K562 (cell line): ENCODE data around the gene APOA1. TPM values are rescaled to one million over a fixed set of nuclear protein-coding genes. Genes with fewer than 3 reads are reported as not detected.

ENCODE experiments used
- ATAC-seq: fragments of 200-7000 bp; cut with Tn5 transposase; 3 replicates; pipeline ENCODE4 v1.9.1; 2020; ENCODE audit warnings: moderate library complexity
- BruUV-seq: library from RNA; stranded (reverse); fragments of 400-500 nt; replicated peaks from 2 replicates; lab custom pipeline; 2021; lab: Mats Ljungman, UMichigan
- CTCF ChIA-PET: fragments of 300-600 bp; formaldehyde crosslinking; extraction: SDS; loops from one replicate; lab custom pipeline; 2021; ENCODE audit warnings: low intra/inter-chr PET ratio; lab: Yijun Ruan, JAX
- POLR2A ChIA-PET: fragments of 300-600, 350-650 bp; sonication (Branson Sonifier 250); formaldehyde crosslinking; extraction: SDS; loops from one replicate; lab custom pipeline; 2021; ENCODE audit warnings: antibody characterized with exemption, inconsistent platforms; lab: Yijun Ruan, JAX
- DNase-seq, 4 experiments: peaks; one replicate each; pipeline versions ENCODE4 v3.0.0 to v3.0.0-alpha.2; 2011 to 2018; ENCODE audit warnings: low spot score in 3 of 4, mixed read lengths in 3 of 4; ENCODE audit errors: extremely low read depth in 1 of 4
- FAIRE-seq: peaks from 2 replicates; lab custom pipeline; 2011; peaks lifted over from hg19 to GRCh38; lab: Jason Lieb, UNC
- H2AFZ ChIP-seq: 2 replicates; pipeline ENCODE4 v1.6.0; 2011; ENCODE audit warnings: low read depth, low read length, control low read depth, inconsistent platforms
- H3K27ac ChIP-seq: fragments of 200-600 bp; 3 replicates; pipeline ENCODE4 v1.8.0; 2011; ENCODE audit warnings: low read depth, mild to moderate bottlenecking, control low read depth, inconsistent platforms, low read length, moderate library complexity, mixed read lengths; ENCODE audit errors: extremely low read depth
- H3K27me3 ChIP-seq, 2 experiments: fragments of 300-600 bp in 1 of 2; 2 replicates in 1 of 2; 3 replicates in 1 of 2; pipeline versions ENCODE4 v1.6.0 to v1.8.0; 2011; ENCODE audit warnings: inconsistent platforms in 2 of 2, low read length in 2 of 2, mild to moderate bottlenecking in 1 of 2, mixed read lengths in 1 of 2, moderate library complexity in 1 of 2; ENCODE audit not compliant: control insufficient read depth in 2 of 2, insufficient read depth in 2 of 2
- H3K36me3 ChIP-seq: fragments of 300-600 bp; 3 replicates; pipeline ENCODE4 v1.8.0; 2011; ENCODE audit warnings: mild to moderate bottlenecking, low read length, inconsistent platforms; ENCODE audit not compliant: control insufficient read depth, insufficient read depth
- H3K4me1 ChIP-seq, 2 experiments: fragments of 200-600 bp in 1 of 2; replicated peaks in 1 of 2; 2 replicates in 1 of 2; 3 replicates in 1 of 2; pipeline versions ENCODE4 v1.5.1 to v1.8.0; 2011; ENCODE audit warnings: inconsistent platforms in 2 of 2, low read length in 2 of 2, mild to moderate bottlenecking in 1 of 2, mixed read lengths in 1 of 2, moderate library complexity in 1 of 2; ENCODE audit not compliant: control insufficient read depth in 2 of 2, insufficient read depth in 2 of 2
- H3K4me2 ChIP-seq: 2 replicates; pipeline ENCODE4 v1.6.1; 2011; ENCODE audit warnings: low read length, control low read depth, inconsistent platforms, mixed read lengths; ENCODE audit not compliant: insufficient read depth
- H3K4me3 ChIP-seq: fragments of 200-600 bp; sonication (generic), shearing (Covaris generic); 2 replicates; pipeline ENCODE4 v1.5.1; 2016; ENCODE audit warnings: control low read depth, inconsistent platforms
- H3K79me2 ChIP-seq: fragments of 200-600 bp; 3 replicates; pipeline ENCODE4 v1.8.0; 2011; ENCODE audit warnings: low read length, inconsistent platforms; ENCODE audit not compliant: control insufficient read depth, insufficient read depth
- H3K9ac ChIP-seq, 2 experiments: 2 replicates each; pipeline versions ENCODE4 v1.6.0 to v1.6.1; 2011; ENCODE audit warnings: low read depth in 2 of 2, low read length in 2 of 2, control low read depth in 1 of 2, inconsistent platforms in 1 of 2, mild to moderate bottlenecking in 1 of 2, mixed read lengths in 1 of 2; ENCODE audit not compliant: insufficient read depth in 1 of 2
- H3K9me1 ChIP-seq: one replicate; pipeline ENCODE4 v1.6.0; 2011; ENCODE audit warnings: inconsistent platforms, mild to moderate bottlenecking, low read length, moderate library complexity; ENCODE audit not compliant: control insufficient read depth, insufficient read depth
- H3K9me3 ChIP-seq: replicated peaks from 2 replicates; pipeline ENCODE4 v1.5.1; 2011; ENCODE audit warnings: low read depth, low read length, inconsistent platforms; ENCODE audit not compliant: control insufficient read depth, insufficient read depth
- H4K20me1 ChIP-seq: replicated peaks from 2 replicates; pipeline ENCODE4 v1.6.1; 2011; ENCODE audit warnings: low read length, inconsistent platforms, mixed read lengths; ENCODE audit not compliant: control insufficient read depth, insufficient read depth
- ATF7 ChIP-seq: fragments of 450-650 bp; IDR thresholded peaks from 2 replicates; pipeline ENCODE4 v1.7.1; 2014; ENCODE audit warnings: mild to moderate bottlenecking, moderate library complexity
- KLF10 ChIP-seq: fragments of 250-450 bp; sonication (Bioruptor Pico); IDR thresholded peaks from 2 replicates; pipeline ENCODE4 v1.6.1; 2021; ENCODE audit warnings: matching md5 sums
- NONO ChIP-seq, 2 experiments: fragments of 200-400 bp in 1 of 2; fragments of 450-650 bp in 1 of 2; formaldehyde crosslinking in 1 of 2; IDR thresholded peaks; 2 replicates each; pipeline ENCODE4 v1.6.1; 2017; ENCODE audit warnings: low read depth in 2 of 2, mild to moderate bottlenecking in 2 of 2, moderate library complexity in 2 of 2, low read length in 1 of 2
- NR2C2 ChIP-seq, 2 experiments: fragments of 200-800 bp in 1 of 2; sonication (Bioruptor generic) in 1 of 2; sonication (generic) in 1 of 2; formaldehyde crosslinking in 1 of 2; IDR thresholded peaks; 2 replicates each; pipeline versions ENCODE4 v1.6.1 to v1.8.0; 2016 to 2022; ENCODE audit warnings: mild to moderate bottlenecking in 1 of 2, missing compliant biosample characterization in 1 of 2, missing genetic modification characterization in 1 of 2, missing genetic modification reagents in 1 of 2
- PRPF4 ChIP-seq: fragments of 200-400 bp; formaldehyde crosslinking; IDR thresholded peaks from one replicate; pipeline ENCODE4 v1.6.1; 2017; ENCODE audit warnings: low read length, low read depth, mild to moderate bottlenecking; ENCODE audit not compliant: insufficient read depth, poor library complexity, severe bottlenecking
- PURB ChIP-seq: sonication (generic); formaldehyde crosslinking; IDR thresholded peaks from 2 replicates; pipeline ENCODE4 v1.9.0; 2021; ENCODE audit warnings: low read depth, mild to moderate bottlenecking, missing genetic modification reagents
- SFPQ ChIP-seq: fragments of 200-400 bp; formaldehyde crosslinking; IDR thresholded peaks from 2 replicates; pipeline ENCODE4 v1.6.1; 2017; ENCODE audit warnings: mild to moderate bottlenecking, low read depth, low read length, moderate library complexity
- SMARCA5 ChIP-seq: fragments of 450-650 bp; IDR thresholded peaks from 2 replicates; pipeline ENCODE4 v1.6.1; 2016
- ZBTB12 ChIP-seq: fragments of 250-450 bp; sonication (Bioruptor Pico); IDR thresholded peaks from 2 replicates; pipeline ENCODE4 v1.4.0; 2020
- ZC3H4 ChIP-seq: sonication (generic); formaldehyde crosslinking; IDR thresholded peaks from 2 replicates; pipeline ENCODE4 v1.9.0; 2021; ENCODE audit warnings: missing genetic modification reagents, borderline replicate concordance
- ZNF79 ChIP-seq: fragments of 250-450 bp; sonication (Bioruptor Pico); IDR thresholded peaks from 2 replicates; pipeline ENCODE4 v1.4.0; 2020; ENCODE audit warnings: low read depth, mild to moderate bottlenecking, moderate library complexity
- WGBS: fragments of 100-300 bp; shearing (Covaris generic); methylation state at CpG from one replicate; pipeline ENCODE4 v1.1.6; 2016; ENCODE audit warnings: low coverage, mixed read lengths; ENCODE audit not compliant: insufficient coverage; ENCODE audit errors: missing lambda C conversion rate; 5-methylcytosine and 5-hydroxymethylcytosine counted together
- in situ Hi-C: fragments of 300-500 bp; cut with MboI; formaldehyde crosslinking; loops from 4 replicates; pipeline ENCODE4 v1.15.0; 2018; ENCODE audit warnings: inconsistent platforms, mixed read lengths
- intact Hi-C: fragments of 100-400 bp; cut with micrococcal nuclease; formaldehyde crosslinking; loops from 2 replicates; pipeline ENCODE4 v1.14.2; 2022
- polyA plus RNA-seq, 8 experiments: library from polyadenylated mRNA; depleted of rRNA in 4 of 8; stranded (reverse) in 5 of 8; unstranded in 3 of 8; fragments of >200 nt; fragmentation: Nextera tagmentation in 2 of 8; fragmentation: Illumina TruSeq in 1 of 8; extraction: Ambion mirVana in 2 of 8; extraction: Trizol in 1 of 8; gene quantifications; 2 replicates each; pipeline versions ENCODE4 v1.2.1 to v1.2.3, GENCODE V29; 2011 to 2014; ENCODE audit warnings: inconsistent platforms in 1 of 8, missing spikeins in 1 of 8
- total RNA-seq, 7 experiments: library from RNA; depleted of rRNA in 6 of 7; stranded (reverse); fragments of >200 nt in 6 of 7; fragmentation: Illumina TruSeq in 2 of 7; extraction: Trizol in 2 of 7; gene quantifications; 2 replicates each; pipeline versions ENCODE4 v1.2.1 to v1.2.3, GENCODE V29; 2011 to 2021; ENCODE audit warnings: low replicate concordance in 1 of 7
- TF ChIP-seq, protein P1 (sequence below), 2 experiments: fragments of 200-800 bp in 1 of 2; sonication (Bioruptor generic) in 1 of 2; sonication (generic) in 1 of 2; formaldehyde crosslinking in 1 of 2; IDR thresholded peaks in 1 of 2; conservative IDR thresholded peaks in 1 of 2; 2 replicates each; pipeline versions ENCODE4 v1.5.0 to v1.6.1; 2016 to 2020; ENCODE audit warnings: missing compliant biosample characterization in 1 of 2, missing genetic modification characterization in 1 of 2, missing genetic modification reagents in 1 of 2
- TF ChIP-seq, protein P2 (sequence below): sonication (generic); formaldehyde crosslinking; IDR thresholded peaks from 2 replicates; pipeline ENCODE4 v1.8.0; 2022; ENCODE audit warnings: mild to moderate bottlenecking, missing genetic modification reagents
- TF ChIP-seq, protein P3 (sequence below), 2 experiments: IDR thresholded peaks; 2 replicates each; pipeline ENCODE4 v1.6.1; 2011; ENCODE audit warnings: borderline replicate concordance in 1 of 2, control low read depth in 1 of 2, low read depth in 1 of 2, low read length in 1 of 2, mild to moderate bottlenecking in 1 of 2, mixed read lengths in 1 of 2, moderate library complexity in 1 of 2; ENCODE audit not compliant: insufficient read depth in 1 of 2, insufficient read length in 1 of 2, poor library complexity in 1 of 2, severe bottlenecking in 1 of 2; ENCODE audit errors: extremely low read depth in 1 of 2

Gene APOA1
- total and polyA plus RNA-seq, 9 of the 15 experiments (the other 6 are each of a cell fraction or from before 2014, with no cell fraction given): 1.8 TPM; not detected in 8

GRCh38 chr11:116798368-116798767, 39.1 kb downstream of the APOA1 start:
- no peak for FAIRE-seq
- TF ChIP-seq, protein P1, sequence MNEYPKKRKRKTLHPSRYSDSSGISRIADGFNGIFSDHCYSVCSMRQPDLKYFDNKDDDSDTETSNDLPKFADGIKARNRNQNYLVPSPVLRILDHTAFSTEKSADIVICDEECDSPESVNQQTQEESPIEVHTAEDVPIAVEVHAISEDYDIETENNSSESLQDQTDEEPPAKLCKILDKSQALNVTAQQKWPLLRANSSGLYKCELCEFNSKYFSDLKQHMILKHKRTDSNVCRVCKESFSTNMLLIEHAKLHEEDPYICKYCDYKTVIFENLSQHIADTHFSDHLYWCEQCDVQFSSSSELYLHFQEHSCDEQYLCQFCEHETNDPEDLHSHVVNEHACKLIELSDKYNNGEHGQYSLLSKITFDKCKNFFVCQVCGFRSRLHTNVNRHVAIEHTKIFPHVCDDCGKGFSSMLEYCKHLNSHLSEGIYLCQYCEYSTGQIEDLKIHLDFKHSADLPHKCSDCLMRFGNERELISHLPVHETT (CRISPR knock-in tag; conservative IDR thresholded peaks at IDR 0.05 in 1 of 2, IDR thresholded peaks at IDR 0.05 in 1 of 2): no peak
- TF ChIP-seq, protein P2, sequence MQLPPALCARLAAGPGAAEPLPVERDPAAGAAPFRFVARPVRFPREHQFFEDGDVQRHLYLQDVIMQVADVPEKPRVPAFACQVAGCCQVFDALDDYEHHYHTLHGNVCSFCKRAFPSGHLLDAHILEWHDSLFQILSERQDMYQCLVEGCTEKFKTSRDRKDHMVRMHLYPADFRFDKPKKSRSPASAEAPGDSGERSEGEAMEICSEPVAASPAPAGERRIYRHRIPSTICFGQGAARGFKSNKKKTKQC (CRISPR knock-in tag): no peak
- TF ChIP-seq, protein P3, sequence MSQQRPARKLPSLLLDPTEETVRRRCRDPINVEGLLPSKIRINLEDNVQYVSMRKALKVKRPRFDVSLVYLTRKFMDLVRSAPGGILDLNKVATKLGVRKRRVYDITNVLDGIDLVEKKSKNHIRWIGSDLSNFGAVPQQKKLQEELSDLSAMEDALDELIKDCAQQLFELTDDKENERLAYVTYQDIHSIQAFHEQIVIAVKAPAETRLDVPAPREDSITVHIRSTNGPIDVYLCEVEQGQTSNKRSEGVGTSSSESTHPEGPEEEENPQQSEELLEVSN (IDR thresholded peaks at IDR 0.05; ENCODE audit: borderline replicate concordance in 1 of 2, extremely low read depth in 1 of 2, insufficient read depth in 1 of 2, insufficient read length in 1 of 2, low read depth in 1 of 2, low read length in 1 of 2, poor library complexity in 1 of 2, severe bottlenecking in 1 of 2): no peak
- TF ChIP-seq SMARCA5 (no peak), SFPQ (no peak), ZC3H4 (no peak), PRPF4 (no peak), ATF7 (no peak), NONO (IDR thresholded peaks at IDR 0.05; ENCODE audit: low read depth in 2 of 2, low read length in 1 of 2) (no peak), ZNF79 (CRISPR knock-in tag) (no peak), NR2C2 (CRISPR knock-in tag; IDR thresholded peaks at IDR 0.05) (no peak), NR2C2 (tag; IDR thresholded peaks at IDR 0.05) (no peak), PURB (CRISPR knock-in tag) (no peak), KLF10 (no peak), ZBTB12 (CRISPR knock-in tag) (no peak)

More at GRCh38 chr11:116798368-116798767, 39.1 kb downstream of the APOA1 start:
- DNase-seq (no peak), ATAC-seq (no peak)
- Histone ChIP-seq H3K27ac (no peak overlapping the region), H3K9me1 (no peaks in the 10 kb centered on the region), H3K27me3 (no peaks in the 10 kb centered on the region), H4K20me1 (no peaks in the 10 kb centered on the region), H2AFZ (no peak overlapping the region), H3K79me2 (no peaks in the 10 kb centered on the region), H3K9me3 (no peaks in the 10 kb centered on the region), H3K9ac (no peak overlapping the region), H3K4me2 (no peak overlapping the region), H3K36me3 (no peaks in the 10 kb centered on the region), H3K4me3 (no peak overlapping the region), H3K4me1 (peaks cover 3 to 7% of the 10 kb centered on the region in 2 experiments; a peak in 4 of 5 replicates)
- intact Hi-C loops (no loop called here), in situ Hi-C loops (no loop called here)
- ChIA-PET CTCF (no interaction called here), POLR2A (interaction anchor here (1.5 kb wide), 1 partner anchor 49 kb away, joined by 3 read pairs; no protein-coding TSS in a partner anchor)
- BruUV-seq: no TSS peak
- WGBS: 58% methylated on average over 3 of the region's 5 CpGs
